HG03439 (cell line): ENCODE measurements around the gene UBASH3A.
"Not testable (repeated sequence)": the region's sequence is repeated elsewhere in the genome, so short reads cannot be mapped to it uniquely, and the experiment has no call there.

ENCODE experiments used
- ATAC-seq: cut with Tn5 transposase; IDR thresholded peaks from one replicate; pipeline ENCODE4 v1.9.1; 2021; ENCODE audit warnings: mild to moderate bottlenecking, moderate library complexity; ENCODE audit not compliant: unreplicated experiment

UBASH3A gene

DNA sequence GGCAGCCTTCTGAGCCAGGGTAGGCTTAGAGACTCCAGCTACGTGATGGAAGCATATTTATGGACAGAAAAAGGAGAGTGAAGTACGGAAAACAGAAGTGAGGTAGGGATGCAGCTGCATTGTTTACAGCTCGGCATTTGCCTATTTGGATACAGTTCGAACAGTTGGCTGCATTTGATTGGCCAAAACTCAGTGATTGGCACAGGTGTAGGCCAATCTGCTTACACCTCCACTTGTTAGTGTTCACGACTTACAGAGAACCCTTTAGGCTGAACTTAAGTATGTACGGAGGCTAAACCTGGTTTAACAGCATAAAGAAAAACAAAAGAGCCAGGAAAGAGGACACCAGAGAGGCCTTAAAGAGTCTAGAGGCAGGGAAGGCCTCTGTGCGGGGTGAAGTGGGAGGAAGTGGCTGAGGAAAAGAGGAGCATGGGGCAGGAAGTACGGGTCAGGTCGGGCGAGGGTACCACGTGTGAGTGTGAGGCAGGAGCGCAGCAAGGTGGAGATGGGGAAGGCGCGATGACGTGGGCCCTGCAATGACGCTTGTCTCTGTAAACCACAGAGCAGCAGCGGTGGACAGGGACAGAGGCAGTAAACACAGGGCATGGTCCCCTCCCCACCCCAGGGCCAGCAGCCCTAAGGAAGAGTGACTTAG is 60.3 kb downstream of the UBASH3A start:
- ATAC-seq, result no peak

DNA sequence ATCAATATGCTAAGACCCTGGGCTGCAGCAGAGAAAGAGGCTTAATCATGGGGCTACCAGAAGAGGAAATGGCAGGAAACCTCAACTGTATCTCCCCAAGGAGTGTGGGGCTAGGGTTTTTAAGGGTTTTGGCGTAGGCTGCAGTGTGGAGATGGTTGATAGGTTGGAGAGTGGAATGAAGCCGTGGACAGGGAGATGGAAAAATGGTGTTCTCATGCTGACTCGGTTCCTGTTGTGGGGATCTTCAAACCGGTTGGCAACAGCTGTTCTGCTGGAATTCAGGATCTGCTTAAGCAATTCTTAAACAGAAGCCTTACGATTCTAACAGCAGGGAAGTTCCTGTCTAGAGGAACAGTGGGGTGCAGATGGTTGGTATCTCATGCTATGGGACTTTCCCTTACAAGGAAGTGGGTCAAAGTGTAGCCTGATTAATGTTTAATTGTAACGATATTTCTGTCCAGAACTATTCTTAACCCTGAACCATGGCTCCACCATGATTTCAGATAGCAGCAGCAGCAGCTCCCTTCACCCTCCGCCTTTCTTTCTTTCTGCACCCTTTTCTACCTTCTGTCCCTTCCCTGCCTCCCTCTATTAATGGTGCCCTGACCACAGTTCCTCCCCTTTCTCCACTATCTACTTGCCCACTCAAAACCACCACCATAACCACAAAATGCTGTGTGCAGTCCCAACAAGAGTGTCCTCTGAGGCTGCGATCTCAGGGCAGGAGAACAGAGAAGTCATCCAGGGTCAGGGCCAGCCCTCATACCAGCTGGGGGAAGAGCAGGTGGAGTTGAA is 61.5 kb downstream of the UBASH3A start:
- no peak for ATAC-seq

DNA sequence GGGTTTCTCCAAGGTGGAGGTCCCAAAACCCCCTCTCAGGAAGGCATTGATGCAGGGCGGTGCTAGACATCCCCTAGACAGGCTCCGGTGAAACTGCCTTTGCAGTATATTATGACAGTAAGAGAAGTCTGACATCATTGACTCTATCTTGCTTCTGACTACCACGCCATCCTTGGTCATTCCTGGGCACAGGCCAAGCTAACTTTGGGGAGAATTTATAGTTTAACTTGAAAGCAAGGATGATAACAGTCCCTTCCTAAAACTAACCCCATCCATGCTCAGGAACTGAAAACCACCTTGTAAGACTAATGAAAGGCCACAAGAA is 62.1 kb downstream of the UBASH3A start:
- ATAC-seq, result no peak

DNA sequence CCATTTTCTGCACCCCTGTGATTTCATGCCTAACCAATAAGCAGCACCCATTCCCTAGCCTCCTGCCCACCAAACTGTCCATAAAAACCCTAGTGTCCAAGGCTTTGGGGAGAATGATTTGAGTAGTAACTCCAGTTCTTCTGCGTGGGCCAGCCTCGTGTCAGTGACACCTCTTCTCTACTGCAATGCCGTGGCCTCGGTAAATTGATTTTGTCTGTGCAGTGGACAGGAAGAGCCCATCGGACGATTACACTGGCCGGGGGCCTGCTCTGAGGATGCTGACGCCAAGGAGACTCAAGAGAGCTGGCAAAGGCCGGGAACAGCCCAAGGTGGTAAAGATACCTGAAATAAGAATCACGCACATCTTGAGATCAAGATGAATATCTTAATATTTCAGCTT is 63.0 kb downstream of the UBASH3A start:
- ATAC-seq, result no peak

DNA sequence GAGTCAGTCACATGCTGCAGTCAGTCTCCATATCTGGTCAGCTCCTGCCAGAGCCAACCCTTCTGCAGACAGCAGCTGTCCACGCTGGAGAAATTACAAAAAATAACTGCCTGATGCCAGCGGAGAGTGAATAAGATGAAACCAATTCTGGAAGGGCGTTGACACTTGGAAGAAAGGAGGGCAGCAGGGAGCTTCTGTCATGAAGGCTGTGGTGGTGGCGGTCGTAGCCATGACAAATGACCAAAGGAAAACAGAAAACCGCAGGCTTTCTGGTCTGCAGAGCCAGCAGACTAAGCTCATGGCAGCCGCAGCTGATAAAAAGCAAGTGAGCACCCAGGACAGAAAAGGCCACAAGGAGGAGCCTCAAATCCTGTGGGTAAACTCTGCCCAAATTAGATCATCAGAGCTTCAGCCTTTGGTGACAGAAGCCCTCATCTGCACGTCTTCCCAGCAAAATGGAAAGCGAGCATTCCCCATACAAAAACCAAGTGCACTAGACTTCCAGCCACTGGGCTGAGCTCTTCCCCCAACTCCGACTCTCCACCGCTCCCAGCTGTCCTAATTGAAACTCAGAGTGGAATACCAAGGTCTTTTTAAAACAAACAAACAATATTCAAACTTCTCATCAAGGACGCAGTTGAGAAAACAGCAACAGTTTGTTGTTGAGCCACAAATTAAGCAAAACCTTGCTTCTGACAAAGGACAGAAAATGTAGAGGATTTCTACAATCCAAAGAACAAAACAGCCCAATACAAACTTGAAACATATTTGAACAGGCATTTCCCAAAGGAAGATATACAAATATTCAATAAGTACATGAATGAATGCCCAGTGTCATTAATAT is 63.7 kb downstream of the UBASH3A start:
- no peak for ATAC-seq

DNA sequence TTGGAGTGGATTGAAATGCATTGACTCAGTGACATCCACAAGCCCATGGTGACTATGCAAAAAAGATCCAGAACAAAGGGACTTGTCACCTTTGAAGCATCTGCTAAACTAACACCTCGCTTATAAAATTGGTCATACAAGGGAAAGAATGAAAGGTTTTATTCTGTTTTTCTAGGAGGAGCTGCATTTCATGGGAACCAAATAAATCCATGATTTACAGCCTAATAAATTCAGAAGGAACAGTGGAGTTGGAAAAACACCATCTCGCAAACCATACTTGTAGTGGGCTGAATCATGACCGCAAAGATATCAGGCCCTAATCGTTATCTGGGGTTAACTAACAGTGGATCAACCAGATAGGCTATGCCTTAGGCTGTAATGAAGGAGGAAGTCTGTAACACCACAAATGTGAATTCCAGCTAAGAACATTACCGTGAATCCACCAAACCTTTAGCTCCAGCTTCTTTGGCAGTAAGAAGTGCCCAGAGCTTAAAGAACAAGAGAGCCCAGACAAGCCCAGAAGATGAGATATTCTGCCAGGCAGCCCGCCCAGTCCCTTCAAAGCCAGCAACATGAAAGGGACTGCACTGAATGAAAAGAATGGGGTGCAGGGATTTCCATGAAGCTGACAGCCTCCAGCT is 64.9 kb downstream of the UBASH3A start:
- ATAC-seq, result no peak

DNA sequence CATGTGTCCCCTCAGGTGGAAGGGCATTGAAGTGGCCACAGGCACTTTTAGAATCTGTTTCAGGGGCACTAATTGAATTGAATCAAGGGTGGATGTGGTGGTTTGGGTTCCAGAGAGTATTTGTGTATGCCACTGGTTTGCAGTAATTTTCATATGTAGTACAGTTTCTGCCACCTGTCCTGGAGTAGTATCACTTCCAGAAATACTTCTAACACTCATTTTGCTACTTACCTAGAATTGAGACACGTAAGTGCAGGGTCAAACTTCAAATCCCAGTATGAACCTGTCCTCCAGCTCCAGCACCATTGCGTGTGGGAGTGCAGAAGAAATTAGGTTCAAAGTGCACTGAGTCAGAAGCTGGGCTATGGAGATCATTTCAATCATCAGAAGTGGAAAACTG is 65.6 kb downstream of the UBASH3A start:
- peak; percentile 43 for ATAC-seq

DNA sequence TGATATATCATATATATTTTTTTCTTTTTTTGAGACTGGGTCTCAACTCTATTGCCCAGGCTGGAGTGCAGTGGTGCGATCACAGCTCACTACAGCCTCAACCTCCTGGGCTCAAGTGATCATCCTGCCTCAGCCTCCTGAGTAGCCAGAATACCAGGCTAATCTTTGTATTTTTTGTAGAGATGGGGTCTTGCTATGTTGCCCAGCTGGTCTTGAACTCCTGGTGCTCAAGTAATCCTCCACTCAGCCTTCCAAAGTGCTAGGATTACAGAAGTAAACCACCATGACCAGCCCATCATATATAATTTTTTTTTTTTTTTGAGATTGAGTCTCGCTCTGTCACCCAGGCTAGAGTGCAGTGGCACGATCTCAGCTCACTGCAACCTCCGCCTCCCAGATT is 66.0 kb downstream of the UBASH3A start:
- not testable (repeated sequence) for ATAC-seq

DNA sequence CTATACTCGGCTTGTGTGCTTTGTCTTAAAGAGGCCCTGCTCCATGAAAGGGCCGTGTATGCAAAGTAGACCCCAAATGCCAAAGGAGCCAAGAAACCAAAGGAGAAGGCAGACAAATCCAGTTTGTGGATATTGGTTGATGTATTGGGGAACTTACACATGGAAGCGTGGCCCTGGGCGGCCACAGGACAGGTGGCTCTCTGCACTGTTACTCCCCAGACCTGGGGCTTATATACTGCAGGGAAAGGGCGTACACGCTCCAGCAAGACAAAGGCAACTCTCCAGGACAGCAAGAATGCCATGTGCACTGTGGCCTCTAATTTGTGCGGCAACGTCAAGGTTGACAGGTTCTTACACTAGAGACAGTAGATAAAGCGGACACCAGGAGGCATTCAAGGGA is 67.5 kb downstream of the UBASH3A start:
- ATAC-seq, result no peak

DNA sequence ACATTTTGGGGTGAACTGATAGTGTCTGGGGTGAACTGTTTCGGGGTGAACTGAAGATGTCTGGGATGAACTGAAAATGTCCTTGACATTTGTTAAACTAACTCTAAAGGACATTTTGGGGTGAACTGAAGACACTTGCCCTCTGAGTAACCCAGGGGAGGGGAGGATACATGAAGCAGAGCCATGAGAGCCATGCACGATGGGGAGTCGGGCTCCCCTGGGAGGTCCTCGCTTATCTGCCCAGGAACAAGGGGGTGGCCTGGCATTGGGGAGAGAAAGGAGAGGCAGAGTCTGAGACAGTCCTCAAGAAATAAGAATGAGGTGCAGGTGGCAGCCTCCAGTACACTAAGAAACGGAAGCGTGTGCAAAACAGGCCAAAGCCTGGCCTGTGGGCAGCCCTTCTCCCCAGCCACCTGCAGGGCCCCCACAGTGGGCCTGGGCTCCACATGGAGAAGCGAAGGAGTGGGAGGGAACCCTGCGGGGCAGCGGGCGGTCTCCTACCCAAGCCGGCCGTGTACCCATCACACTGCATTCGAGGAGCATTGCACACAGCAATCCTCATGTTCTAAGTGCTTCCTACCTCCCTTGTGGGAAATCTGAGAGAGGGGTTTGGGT is 68.1 kb downstream of the UBASH3A start:
- no peak for ATAC-seq

DNA sequence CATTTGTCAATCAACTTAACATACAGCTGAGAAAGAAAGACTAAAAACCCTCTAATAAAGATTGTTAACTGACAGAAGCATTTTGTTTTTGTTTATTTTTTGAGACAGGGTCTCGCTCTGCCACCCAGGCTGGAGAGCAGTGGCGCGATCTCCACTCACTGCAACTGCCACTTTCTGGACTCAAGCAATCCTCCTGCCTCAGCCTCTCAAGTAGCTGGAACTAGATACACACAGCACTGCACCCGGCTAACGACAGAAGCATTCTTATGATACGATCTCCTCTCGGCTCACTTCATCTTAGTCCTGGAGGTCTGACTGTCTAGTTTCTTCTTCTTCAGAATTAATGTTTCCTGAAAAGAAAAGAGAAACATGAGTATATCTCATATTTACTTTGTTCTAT is 68.8 kb downstream of the UBASH3A start:
- no peak for ATAC-seq

DNA sequence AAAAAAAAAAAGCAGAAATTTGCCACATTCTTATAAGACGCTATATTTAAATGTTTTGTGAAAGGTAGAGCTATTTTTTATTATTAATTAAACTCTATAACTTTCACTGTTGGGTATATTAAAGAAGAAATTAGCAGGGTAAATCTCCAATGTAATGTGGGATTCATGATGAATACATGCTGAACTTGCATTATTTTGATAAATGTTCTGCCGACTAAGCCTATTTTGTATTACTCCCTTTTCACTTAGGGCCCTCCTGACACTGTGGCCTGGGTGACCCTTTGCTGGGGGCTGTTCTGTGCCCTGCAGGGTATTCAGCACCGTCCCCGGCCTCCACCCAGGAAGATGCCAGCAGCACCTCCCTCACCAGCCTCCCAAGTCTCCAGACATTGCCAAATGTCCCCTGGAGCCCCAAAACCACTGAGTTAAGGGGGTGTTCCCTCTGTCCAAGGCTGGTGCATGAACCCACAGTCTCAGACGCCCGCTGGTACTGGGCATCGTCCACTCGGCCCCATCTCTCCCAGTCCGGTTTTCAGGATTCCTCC is 69.9 kb downstream of the UBASH3A start:
- no peak for ATAC-seq

DNA sequence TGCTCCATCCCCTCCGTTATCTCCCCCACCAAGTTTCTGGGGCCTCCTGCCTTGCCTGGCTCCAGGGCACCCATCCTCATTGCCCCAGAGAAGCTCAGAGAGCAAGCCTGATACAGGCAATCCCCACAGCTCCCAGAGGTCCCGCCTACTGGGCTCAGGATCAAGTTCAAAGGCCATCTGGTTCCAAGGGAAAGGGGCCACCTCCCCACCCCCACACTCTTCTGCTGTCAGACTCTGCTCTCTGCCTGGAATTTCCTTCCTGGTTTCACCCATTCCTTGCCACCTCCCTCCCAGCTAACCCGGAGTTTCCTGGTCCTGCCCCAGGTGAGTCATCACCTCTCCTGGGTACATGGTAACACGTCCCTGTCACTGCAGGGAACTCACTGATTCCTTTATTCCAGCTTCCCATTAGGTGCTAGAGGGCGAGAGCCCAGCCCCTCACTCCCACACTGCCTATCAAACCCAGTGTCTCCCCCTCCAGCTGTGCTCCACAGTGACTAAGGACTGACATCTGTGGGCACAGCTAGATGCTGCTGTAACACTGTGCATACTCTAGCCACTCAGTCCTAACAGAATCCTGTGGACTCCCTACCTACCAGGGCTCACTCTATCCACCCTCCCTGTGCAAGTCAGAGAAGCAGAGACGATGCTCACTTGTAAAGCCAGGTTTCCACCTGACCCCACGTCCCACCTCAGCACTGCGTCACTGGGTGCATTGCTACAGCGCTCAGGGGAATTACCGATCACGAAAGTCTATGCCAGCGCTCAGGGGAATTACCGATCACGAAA is 70.5 kb downstream of the UBASH3A start:
- ATAC-seq, result no peak

DNA sequence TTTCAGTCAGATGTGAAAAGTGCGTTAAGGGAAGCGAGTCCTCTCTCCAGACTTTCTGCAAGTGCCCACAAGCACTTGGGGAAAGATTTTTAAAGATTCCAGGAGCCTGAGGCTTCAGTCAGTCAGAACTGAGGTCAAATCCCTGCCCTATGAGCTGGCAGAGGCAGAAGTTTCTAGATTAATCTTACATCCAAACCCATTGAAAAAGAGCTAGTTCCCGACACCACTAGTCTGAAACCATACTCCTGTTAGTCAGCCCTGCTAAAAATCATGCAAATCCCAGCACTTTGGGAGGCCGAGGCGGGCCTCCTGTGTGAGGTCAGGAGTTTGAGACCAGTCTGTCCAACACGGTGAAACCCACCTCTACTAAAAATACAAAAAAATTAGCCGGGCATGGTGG is 71.3 kb downstream of the UBASH3A start:
- ATAC-seq, result no peak

DNA sequence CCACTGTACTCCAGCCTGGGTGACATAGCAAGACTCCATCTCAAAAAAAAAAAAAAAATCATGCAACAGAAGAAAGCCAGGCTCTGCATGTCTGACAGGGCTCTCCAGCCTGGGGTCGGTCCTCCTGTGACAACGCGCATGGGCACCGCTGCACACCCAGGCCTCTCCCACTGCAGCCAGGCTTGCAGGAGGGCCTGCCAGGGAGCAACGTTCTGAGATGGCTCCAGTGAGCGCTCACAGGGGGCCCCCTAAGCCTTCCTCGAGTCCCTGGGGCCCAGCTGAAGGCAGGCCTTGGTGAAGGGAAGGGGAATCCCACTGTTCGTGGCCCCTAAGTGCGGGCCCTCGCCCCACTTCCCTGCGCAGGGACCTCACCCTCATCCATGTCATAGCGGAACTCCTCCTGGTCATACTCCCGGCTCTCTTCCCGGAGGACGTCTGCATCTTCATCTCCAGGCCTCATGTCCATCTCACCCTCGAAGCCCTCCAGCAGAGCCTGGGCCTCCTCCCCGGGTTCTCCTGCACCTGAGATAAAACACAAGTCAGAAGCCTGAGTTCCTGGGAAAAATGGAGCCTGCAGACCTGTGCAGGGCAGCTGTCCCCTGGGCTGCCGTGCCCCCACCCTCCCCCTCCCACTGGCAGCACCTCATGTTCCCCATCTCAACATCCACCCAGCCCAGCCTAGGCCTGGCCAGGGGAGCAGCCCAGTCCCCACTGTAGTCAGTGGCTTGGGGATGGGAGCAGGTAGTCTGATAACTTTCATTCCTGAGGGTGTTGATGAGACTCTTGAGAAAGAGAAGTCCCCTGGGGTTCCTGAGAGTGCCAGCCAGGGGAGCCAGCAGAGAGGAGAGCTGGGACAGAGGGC is 72.1 kb downstream of the UBASH3A start:
- no peak for ATAC-seq

DNA sequence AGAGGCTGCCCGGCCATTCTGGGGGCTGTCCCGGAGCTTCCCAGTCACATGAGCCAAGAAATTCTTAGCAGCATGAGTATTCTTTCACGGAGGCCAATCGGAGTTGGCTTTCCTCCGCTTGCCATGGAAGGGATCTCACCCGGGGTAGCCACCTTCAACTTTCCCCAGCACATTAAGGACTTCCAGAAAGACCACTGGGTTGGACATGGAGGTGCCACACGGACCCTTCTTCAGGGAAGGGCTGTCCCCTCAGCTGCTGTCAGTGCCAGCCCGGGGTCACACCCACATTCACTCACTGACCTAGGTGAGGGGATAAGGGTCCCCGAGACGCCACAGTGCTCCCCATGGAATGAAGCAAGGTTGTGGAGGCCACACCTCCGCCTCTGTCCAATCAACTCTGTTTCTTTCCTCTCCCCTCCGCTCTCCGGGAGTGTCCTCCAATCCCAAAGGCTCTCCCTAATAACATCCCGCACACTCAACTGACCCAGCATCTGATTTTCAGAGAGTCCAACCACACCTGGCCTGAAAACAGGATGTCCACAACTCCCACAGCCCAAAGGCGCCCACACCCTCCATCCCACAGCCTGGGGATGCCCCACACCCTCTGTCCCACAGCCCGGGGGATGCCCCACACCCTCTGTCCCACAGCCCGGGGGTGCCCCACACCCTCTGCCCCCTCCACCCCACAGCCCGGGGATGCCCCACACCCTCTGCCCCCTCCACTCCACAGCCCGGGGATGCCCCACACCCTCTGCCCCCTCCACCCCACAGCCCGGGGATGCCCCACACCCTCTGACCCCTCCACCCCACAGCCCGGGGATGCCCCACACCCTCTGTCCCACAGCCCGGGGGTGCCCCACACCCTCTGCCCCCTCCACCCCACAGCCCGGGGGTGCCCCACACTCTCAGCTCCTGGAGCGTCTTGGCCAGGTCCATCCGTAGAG is 73.0 kb downstream of the UBASH3A start:
- no peak for ATAC-seq

DNA sequence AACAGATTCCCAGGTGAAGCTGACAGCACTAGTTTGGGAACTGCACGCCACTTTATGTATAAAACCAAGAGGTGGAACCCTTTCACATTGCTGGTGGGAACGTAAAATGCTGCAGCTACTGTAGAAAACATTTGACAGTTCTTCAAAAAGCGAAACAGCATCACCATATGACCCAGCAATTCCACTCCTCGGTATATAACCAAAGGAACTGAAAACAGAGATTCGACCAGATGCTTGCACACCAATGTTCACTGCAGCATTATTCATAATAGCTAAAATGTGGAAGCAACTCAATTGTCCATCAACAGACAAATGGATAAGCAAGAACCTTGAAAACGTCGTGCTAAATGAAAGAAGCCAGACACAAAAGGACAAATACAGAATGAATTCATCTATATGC is 74.8 kb downstream of the UBASH3A start:
- no peak for ATAC-seq

DNA sequence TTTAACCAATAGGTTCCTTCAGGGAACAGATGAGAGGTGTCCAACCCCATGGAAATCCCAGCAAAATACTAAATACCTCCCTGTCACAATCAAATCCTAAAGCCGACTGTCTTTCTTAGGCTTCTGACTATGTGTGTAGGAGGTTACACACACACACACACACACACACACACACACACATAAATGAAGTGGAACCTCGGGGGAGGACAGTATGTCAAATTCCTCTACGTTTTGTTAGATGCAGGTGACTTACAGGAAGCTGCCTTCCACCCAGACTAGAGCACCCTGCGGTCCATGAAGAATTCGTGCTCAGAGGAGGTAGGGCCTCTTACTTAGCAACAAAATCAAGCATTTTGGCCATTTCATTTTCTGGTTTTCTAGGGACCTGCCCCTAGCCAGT is 75.9 kb downstream of the UBASH3A start:
- ATAC-seq, result no peak
